ENCODE results near the gene PTPRCAP. TPM values are rescaled to one million over a fixed set of nuclear protein-coding genes. Genes with fewer than 3 reads are reported as not detected.
A peak's percentile ranks its signal among the peaks of the same experiment; 100 is the strongest.

Gene PTPRCAP
- total and polyA plus RNA-seq, 10 of the 15 experiments (the other 5 are each of a cell fraction or from before 2014, with no cell fraction given) = 4.7 to 266 (median 125) TPM

- TF ChIP-seq SPI1 (IDR thresholded peaks at IDR 0.05; ENCODE audit: borderline replicate concordance, insufficient read depth, low read depth, low read length) = no peak
- TF ChIP-seq SIN3A (IDR thresholded peaks at IDR 0.05; ENCODE audit: low read depth, low read length) = peak; percentile 98
Measured at GRCh38 chr11:67391304-67392182, 45.9 kb downstream of the PTPRCAP start, which contains the start of gene RAD9A (continued).

GRCh38 chr11:67390947-67391303, 46.6 kb downstream of the PTPRCAP start:
- ChIA-PET POLR2A (interaction anchor here (0.6 to 2.8 kb wide), 8 partner anchors 11 to 127 kb away, joined by 3 to 48 read pairs (median 8); partner anchors contain the start of genes POLD4, PPP1CA and TBC1D10C), CTCF (interaction anchor here (0.8 to 25.5 kb wide), 6 partner anchors 9 to 224 kb away, joined by 3 to 1301 read pairs (median 10); partner anchors contain the start of genes CLCF1, PITPNM1, POLD4 and PPP1CA), RAD21 (ENCODE audit: unreplicated experiment) (interaction anchor here (0.6 to 2.6 kb wide), 9 partner anchors 9 to 117 kb away, joined by 4 to 24 read pairs (median 6); partner anchors contain the start of genes CDK2AP2, CLCF1, PITPNM1 and PPP1CA), SMC1A (ENCODE audit: uncharacterized antibody, unreplicated experiment) (interaction anchor here (1.3 to 3.4 kb wide), 4 partner anchors 10 to 46 kb away, joined by 3 to 17 read pairs (median 6); partner anchors contain the start of gene PPP1CA)
- in situ Hi-C loops (cut with MboI) (no loop called here), intact Hi-C loops (cut with micrococcal nuclease; ENCODE audit: unreplicated experiment) (no loop called here)
- Histone ChIP-seq H3K27me3 (replicated peaks in 1 of 2; ENCODE audit: control insufficient read depth in 2 of 2, insufficient read depth in 2 of 2, low read length in 1 of 2) (no peaks in the 10 kb centered on the region), H3K27ac (ENCODE audit: control insufficient read depth, insufficient read depth) (peak overlapping the region; percentile 78), H3K4me2 (ENCODE audit: control insufficient read depth, insufficient read depth) (peak overlapping the region; percentile 99), H3K4me1 (ENCODE audit: control insufficient read depth, insufficient read depth, low read length) (peaks cover 7% of the 10 kb centered on the region), H3K4me3 (peak overlapping the region; percentile 97), H3K36me3 (ENCODE audit: control insufficient read depth in 2 of 2, insufficient read depth in 2 of 2, low read length in 1 of 2) (peaks cover 2 to 6% of the 10 kb centered on the region in 2 experiments; a peak in 3 of 4 replicates), H4K20me1 (ENCODE audit: control insufficient read depth, insufficient read depth) (no peaks in the 10 kb centered on the region; the same call in 1 of the 2 replicates), H3K79me2 (ENCODE audit: control insufficient read depth, insufficient read depth, low read length) (peaks cover 21% of the 10 kb centered on the region), H2AFZ (ENCODE audit: control insufficient read depth, low read depth, low read length) (peak overlapping the region; percentile 84; the same call in 1 of the 2 replicates), H3K9me3 (replicated peaks; ENCODE audit: control insufficient read depth, insufficient read depth, low read length) (no peaks in the 10 kb centered on the region), H3K9ac (ENCODE audit: control insufficient read depth, insufficient read depth, low read length) (peak overlapping the region; percentile 91)
- DNase-seq (ENCODE audit: low read depth, low spot score) (no peak), ATAC-seq (no peak), FAIRE-seq (no peak)
- TF ChIP-seq NR2C1 (IDR thresholded peaks at IDR 0.05) = no peak
- no peak for TF ChIP-seq ZNF274 (IDR thresholded peaks at IDR 0.05; ENCODE audit: insufficient read depth, insufficient read length)
- no peak for TF ChIP-seq RAD21 (IDR thresholded peaks at IDR 0.05; ENCODE audit: insufficient read depth, low read depth, low read length)
- no peak for TF ChIP-seq TCF7 (IDR thresholded peaks at IDR 0.05; ENCODE audit: borderline replicate concordance)
- no peak for TF ChIP-seq RELA (IDR thresholded peaks at IDR 0.05; ENCODE audit: borderline replicate concordance, partially characterized antibody)
- BruUV-seq (replicated peaks) = no TSS peak
- 18% methylated on average over 14 of the region's 15 CpGs for WGBS (ENCODE audit: insufficient coverage, insufficient replicate concordance, low lambda C conversion rate, missing lambda C conversion rate)

Measured in GM12878 (cell line).